Measurements from ENCODE around the gene CFAP251. TPM values are rescaled to one million over a fixed set of nuclear protein-coding genes. Genes with fewer than 3 reads are reported as not detected.
"Not testable (repeated sequence)": the region's sequence is repeated elsewhere in the genome, so short reads cannot be mapped to it uniquely, and the experiment has no call there.

The CFAP251 gene
- total and polyA plus RNA-seq, 2 donors, result 0.52 to 3.0 TPM

GRCh38 chr12:121982950-121983349, 64.6 kb downstream of the CFAP251 start:
- Histone ChIP-seq H3K4me1 (ENCODE audit: insufficient read depth) (no peaks in the 10 kb centered on the region), H3K4me3 (ENCODE audit: low read depth, low read length) (no peak overlapping the region), H3K27ac (ENCODE audit: low read depth) (no peak overlapping the region), H3K36me3 (ENCODE audit: insufficient read depth) (no peaks in the 10 kb centered on the region)
- WGBS, result 96% methylated on average over 6 of the region's 6 CpGs
- DNase-seq (ENCODE audit: extremely low spot score), result no peak

- WGBS, result 50% methylated on average over 13 of the region's 13 CpGs
- no peak overlapping the region for H3K4me3 ChIP-seq (ENCODE audit: low read depth, low read length)
- H3K36me3 ChIP-seq (ENCODE audit: insufficient read depth), result no peaks in the 10 kb centered on the region
- DNase-seq (ENCODE audit: extremely low spot score), result no peak
- no peak overlapping the region for H3K27ac ChIP-seq (ENCODE audit: low read depth)
- no peaks in the 10 kb centered on the region for H3K4me1 ChIP-seq (ENCODE audit: insufficient read depth)
Measured at GRCh38 chr12:121983536-121984210, 65.3 kb downstream of the CFAP251 start.

GRCh38 chr12:121986489-121987245, 68.3 kb downstream of the CFAP251 start:
- no peak overlapping the region for H3K4me3 ChIP-seq (ENCODE audit: low read depth, low read length)
- no peak for DNase-seq (ENCODE audit: extremely low spot score)
- H3K4me1 ChIP-seq (ENCODE audit: insufficient read depth), result no peaks in the 10 kb centered on the region
- H3K36me3 ChIP-seq (ENCODE audit: insufficient read depth), result no peaks in the 10 kb centered on the region
- WGBS, result 62% methylated on average over 14 of the region's 14 CpGs
- H3K27ac ChIP-seq (ENCODE audit: low read depth), result no peak overlapping the region

GRCh38 chr12:121988519-121988918, 70.1 kb downstream of the CFAP251 start:
- H3K4me1 ChIP-seq (ENCODE audit: insufficient read depth); DNase-seq (ENCODE audit: extremely low spot score); H3K27ac ChIP-seq (ENCODE audit: low read depth); H3K4me3 ChIP-seq (ENCODE audit: low read depth, low read length); H3K36me3 ChIP-seq (ENCODE audit: insufficient read depth): not testable (repeated sequence)
- 91% methylated on average over 10 of the region's 10 CpGs for WGBS

- Histone ChIP-seq H3K36me3 (ENCODE audit: insufficient read depth) (no peaks in the 10 kb centered on the region), H3K4me1 (ENCODE audit: insufficient read depth) (no peaks in the 10 kb centered on the region), H3K27ac (ENCODE audit: low read depth) (no peak overlapping the region), H3K4me3 (ENCODE audit: low read depth, low read length) (no peak overlapping the region)
- no peak for DNase-seq (ENCODE audit: extremely low spot score)
- 81% methylated on average over 14 of the region's 14 CpGs for WGBS
Measured at GRCh38 chr12:121989276-121990113, 71.1 kb downstream of the CFAP251 start.

GRCh38 chr12:121990114-121990647, 71.8 kb downstream of the CFAP251 start:
- H3K27ac ChIP-seq (ENCODE audit: low read depth), result no peak overlapping the region
- no peak overlapping the region for H3K4me3 ChIP-seq (ENCODE audit: low read depth, low read length)
- H3K36me3 ChIP-seq (ENCODE audit: insufficient read depth), result no peaks in the 10 kb centered on the region
- WGBS, result 91% methylated on average over 6 of the region's 6 CpGs
- no peak for DNase-seq (ENCODE audit: extremely low spot score)
- no peaks in the 10 kb centered on the region for H3K4me1 ChIP-seq (ENCODE audit: insufficient read depth)

- WGBS, result 65% methylated on average over 10 of the region's 10 CpGs
- Histone ChIP-seq H3K27ac (ENCODE audit: low read depth) (no peak overlapping the region), H3K36me3 (ENCODE audit: insufficient read depth) (no peaks in the 10 kb centered on the region), H3K4me1 (ENCODE audit: insufficient read depth) (no peaks in the 10 kb centered on the region), H3K4me3 (ENCODE audit: low read depth, low read length) (no peak overlapping the region)
- DNase-seq (ENCODE audit: extremely low spot score), result no peak
Measured at GRCh38 chr12:121990692-121991603, 72.6 kb downstream of the CFAP251 start.

GRCh38 chr12:121992059-121992879, 73.9 kb downstream of the CFAP251 start:
- H3K4me1 ChIP-seq (ENCODE audit: insufficient read depth), result no peaks in the 10 kb centered on the region
- no peak for DNase-seq (ENCODE audit: extremely low spot score)
- H3K4me3 ChIP-seq (ENCODE audit: low read depth, low read length), result no peak overlapping the region
- no peak overlapping the region for H3K27ac ChIP-seq (ENCODE audit: low read depth)
- 81% methylated on average over 21 of the region's 21 CpGs for WGBS
- no peaks in the 10 kb centered on the region for H3K36me3 ChIP-seq (ENCODE audit: insufficient read depth)

GRCh38 chr12:121996050-121996944, 77.9 kb downstream of the CFAP251 start:
- no peak overlapping the region for H3K4me3 ChIP-seq (ENCODE audit: low read depth, low read length)
- H3K27ac ChIP-seq (ENCODE audit: low read depth), result no peak overlapping the region
- WGBS, result 44% methylated on average over 9 of the region's 9 CpGs
- no peaks in the 10 kb centered on the region for H3K36me3 ChIP-seq (ENCODE audit: insufficient read depth)
- no peaks in the 10 kb centered on the region for H3K4me1 ChIP-seq (ENCODE audit: insufficient read depth)
- no peak for DNase-seq (ENCODE audit: extremely low spot score)

- 83% methylated on average over 13 of the region's 13 CpGs for WGBS
- no peak for DNase-seq (ENCODE audit: extremely low spot score)
- no peaks in the 10 kb centered on the region for H3K4me1 ChIP-seq (ENCODE audit: insufficient read depth)
- no peak overlapping the region for H3K27ac ChIP-seq (ENCODE audit: low read depth)
- no peaks in the 10 kb centered on the region for H3K36me3 ChIP-seq (ENCODE audit: insufficient read depth)
- H3K4me3 ChIP-seq (ENCODE audit: low read depth, low read length), result no peak overlapping the region
Measured at GRCh38 chr12:121996945-121997612, 78.7 kb downstream of the CFAP251 start.
